ENCODE results near the gene AMELX. TPM values are rescaled to one million over a fixed set of nuclear protein-coding genes. Genes with fewer than 3 reads are reported as not detected.

Gene AMELX
- total RNA-seq, 1 donor from 2014 or later = not detected

DNA sequence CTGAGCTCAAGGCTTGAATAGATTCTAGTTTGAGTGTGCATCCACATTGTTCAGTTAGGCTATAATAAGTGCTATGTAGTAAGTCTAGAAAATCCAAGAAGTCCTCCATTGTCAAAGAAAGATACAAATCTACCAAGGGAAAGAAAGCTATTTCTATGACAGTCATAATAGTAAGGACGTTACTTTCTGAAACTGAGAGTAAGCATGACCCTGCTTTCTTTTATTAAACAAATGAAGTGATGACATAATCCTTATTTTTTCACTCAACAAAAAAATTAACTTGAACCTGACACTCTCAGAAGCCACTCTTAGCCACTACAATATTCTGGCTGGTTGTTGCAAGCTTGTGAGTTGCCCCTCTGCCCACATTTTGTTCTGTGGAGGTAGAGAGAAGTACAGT lies 33.8 kb upstream of the AMELX start:
- no peak for DNase-seq
- Histone ChIP-seq H3K27ac (replicated peaks) (no peak overlapping the region), H3K9me3 (replicated peaks) (no peaks in the 10 kb centered on the region), H3K4me1 (no peaks in the 10 kb centered on the region), H3K4me3 (no peak overlapping the region), H3K36me3 (no peaks in the 10 kb centered on the region), H3K27me3 (ENCODE audit: low read depth) (no peaks in the 10 kb centered on the region)
- intact Hi-C loops (cut with micrococcal nuclease) = no loop called here
- TF ChIP-seq, protein P1, sequence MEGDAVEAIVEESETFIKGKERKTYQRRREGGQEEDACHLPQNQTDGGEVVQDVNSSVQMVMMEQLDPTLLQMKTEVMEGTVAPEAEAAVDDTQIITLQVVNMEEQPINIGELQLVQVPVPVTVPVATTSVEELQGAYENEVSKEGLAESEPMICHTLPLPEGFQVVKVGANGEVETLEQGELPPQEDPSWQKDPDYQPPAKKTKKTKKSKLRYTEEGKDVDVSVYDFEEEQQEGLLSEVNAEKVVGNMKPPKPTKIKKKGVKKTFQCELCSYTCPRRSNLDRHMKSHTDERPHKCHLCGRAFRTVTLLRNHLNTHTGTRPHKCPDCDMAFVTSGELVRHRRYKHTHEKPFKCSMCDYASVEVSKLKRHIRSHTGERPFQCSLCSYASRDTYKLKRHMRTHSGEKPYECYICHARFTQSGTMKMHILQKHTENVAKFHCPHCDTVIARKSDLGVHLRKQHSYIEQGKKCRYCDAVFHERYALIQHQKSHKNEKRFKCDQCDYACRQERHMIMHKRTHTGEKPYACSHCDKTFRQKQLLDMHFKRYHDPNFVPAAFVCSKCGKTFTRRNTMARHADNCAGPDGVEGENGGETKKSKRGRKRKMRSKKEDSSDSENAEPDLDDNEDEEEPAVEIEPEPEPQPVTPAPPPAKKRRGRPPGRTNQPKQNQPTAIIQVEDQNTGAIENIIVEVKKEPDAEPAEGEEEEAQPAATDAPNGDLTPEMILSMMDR (IDR thresholded peaks at IDR 0.05; ENCODE audit: borderline replicate concordance) = no peak

DNA sequence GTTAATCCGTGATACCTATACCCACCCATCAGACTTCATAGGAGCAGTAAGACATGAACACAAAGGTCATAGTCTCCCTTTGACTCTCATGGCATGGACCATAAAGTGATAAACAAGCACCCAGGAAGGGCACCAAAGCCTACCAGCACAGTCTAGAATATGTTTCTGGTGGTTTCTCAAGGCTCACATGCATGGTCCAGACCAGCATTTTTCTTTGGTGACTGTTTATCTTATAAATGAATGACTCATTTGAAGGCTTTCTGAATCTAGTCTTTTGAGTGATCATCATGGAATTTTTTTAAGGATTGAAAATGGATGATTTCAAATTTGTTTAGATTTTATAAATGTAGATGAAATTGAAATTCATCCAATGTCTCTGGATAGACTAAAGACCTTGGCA lies 32.0 kb upstream of the AMELX start:
- no peak overlapping the region for H3K4me3 ChIP-seq
- H3K36me3 ChIP-seq = no peaks in the 10 kb centered on the region
- H3K9me3 ChIP-seq (replicated peaks) = no peaks in the 10 kb centered on the region
- intact Hi-C loops (cut with micrococcal nuclease) = no loop called here
- H3K27me3 ChIP-seq (ENCODE audit: low read depth) = no peaks in the 10 kb centered on the region
- TF ChIP-seq, protein P1 (IDR thresholded peaks at IDR 0.05; ENCODE audit: borderline replicate concordance) = no peak
- H3K27ac ChIP-seq (replicated peaks) = no peak overlapping the region
- no peaks in the 10 kb centered on the region for H3K4me1 ChIP-seq
- no peak for DNase-seq

DNA sequence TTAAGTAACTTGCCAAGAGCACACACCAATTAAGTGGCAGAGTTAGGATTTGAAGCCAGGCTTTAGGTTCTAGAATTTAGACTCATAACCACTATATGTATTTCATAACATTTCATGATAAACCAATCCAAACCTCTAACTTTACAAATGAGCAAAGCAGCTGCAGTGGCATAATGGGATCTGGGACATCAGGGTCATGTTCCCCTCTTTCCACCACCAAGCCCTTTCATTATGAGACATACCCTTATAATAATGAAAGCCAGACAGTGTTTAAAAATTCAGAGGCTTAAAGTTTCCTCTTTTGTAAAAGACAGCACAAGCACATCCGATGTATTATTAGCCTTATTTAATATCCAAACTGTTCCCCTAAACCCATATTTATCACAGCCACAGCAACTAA lies 28.3 kb upstream of the AMELX start:
- Histone ChIP-seq H3K36me3 (no peaks in the 10 kb centered on the region), H3K4me1 (peaks cover 7% of the 10 kb centered on the region), H3K9me3 (replicated peaks) (no peaks in the 10 kb centered on the region), H3K27me3 (ENCODE audit: low read depth) (no peaks in the 10 kb centered on the region), H3K4me3 (peak overlapping the region; percentile 44), H3K27ac (replicated peaks) (peak overlapping the region; percentile 57)
- no peak for DNase-seq
- TF ChIP-seq, protein P1 (IDR thresholded peaks at IDR 0.05; ENCODE audit: borderline replicate concordance) = no peak
- intact Hi-C loops (cut with micrococcal nuclease) = no loop called here

DNA sequence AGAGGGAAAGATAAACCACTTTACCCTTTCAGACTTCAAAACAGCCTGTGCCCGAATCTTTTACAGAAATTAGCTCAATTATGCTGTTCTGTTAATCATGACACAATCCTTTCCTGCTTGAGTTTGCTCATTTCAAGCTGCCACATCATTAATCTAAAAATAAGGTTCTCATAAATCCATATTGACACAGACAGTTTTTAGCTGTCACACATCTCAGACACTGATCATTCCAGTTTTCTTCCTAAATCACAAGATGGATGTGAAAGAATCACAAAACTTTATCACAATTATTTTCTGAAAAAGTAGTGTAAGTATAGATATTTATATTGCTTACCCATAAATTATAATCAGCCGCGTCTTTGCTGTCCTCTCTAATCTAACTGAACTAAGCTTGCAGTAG lies 27.9 kb upstream of the AMELX start:
- H3K27me3 ChIP-seq (ENCODE audit: low read depth) = no peaks in the 10 kb centered on the region
- no peak for DNase-seq
- intact Hi-C loops (cut with micrococcal nuclease) = no loop called here
- TF ChIP-seq, protein P1 (IDR thresholded peaks at IDR 0.05; ENCODE audit: borderline replicate concordance) = no peak
- peak overlapping the region; percentile 57 for H3K27ac ChIP-seq (replicated peaks)
- H3K4me3 ChIP-seq = peak overlapping the region; percentile 44
- peaks cover 7% of the 10 kb centered on the region for H3K4me1 ChIP-seq
- H3K9me3 ChIP-seq (replicated peaks) = no peaks in the 10 kb centered on the region
- H3K36me3 ChIP-seq = no peaks in the 10 kb centered on the region

DNA sequence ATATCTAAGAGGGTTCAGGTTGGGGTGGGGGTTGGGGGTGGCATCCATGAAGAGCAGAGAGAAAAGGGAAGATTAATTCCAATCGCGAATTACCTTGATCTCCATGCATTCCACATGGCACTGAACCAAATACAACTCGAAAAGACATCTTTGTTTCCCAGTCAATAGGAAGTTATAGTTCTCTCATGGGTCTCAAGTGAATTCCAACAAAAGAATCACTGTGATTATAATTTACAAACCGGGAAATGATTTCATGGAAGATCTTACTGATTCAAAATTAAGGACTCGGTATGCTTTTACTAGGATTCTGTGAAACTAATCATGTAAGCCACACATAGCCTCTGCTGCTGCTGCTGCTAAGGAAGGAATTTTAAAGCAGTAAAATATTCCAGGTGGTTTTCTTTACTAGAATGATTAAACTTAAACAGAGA lies 26.6 kb upstream of the AMELX start:
- H3K27me3 ChIP-seq (ENCODE audit: low read depth) = no peaks in the 10 kb centered on the region
- TF ChIP-seq, protein P1 (IDR thresholded peaks at IDR 0.05; ENCODE audit: borderline replicate concordance) = no peak
- peaks cover 7% of the 10 kb centered on the region for H3K4me1 ChIP-seq
- H3K4me3 ChIP-seq = peak overlapping the region; percentile 17
- peak overlapping the region; percentile 71 for H3K27ac ChIP-seq (replicated peaks)
- DNase-seq = no peak
- H3K9me3 ChIP-seq (replicated peaks) = no peaks in the 10 kb centered on the region
- intact Hi-C loops (cut with micrococcal nuclease) = no loop called here
- no peaks in the 10 kb centered on the region for H3K36me3 ChIP-seq

DNA sequence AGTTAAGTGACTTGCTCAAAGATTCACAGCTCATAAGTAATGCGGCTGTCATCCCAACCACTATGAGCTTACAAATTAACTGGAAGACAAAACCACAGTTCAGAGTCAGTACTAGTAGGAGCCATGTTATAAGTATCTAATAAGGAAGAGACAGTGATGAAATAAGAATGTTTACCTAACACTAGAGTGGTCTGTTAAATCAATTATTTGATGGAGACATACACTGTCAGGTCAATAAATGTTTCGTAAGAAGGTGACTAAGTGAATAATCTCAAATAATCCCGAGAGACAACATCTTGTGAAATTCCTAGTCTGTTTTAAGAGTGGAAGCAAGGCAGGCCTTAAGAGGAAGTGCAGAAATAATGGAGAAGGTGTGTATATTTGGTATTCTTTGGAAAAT lies 25.8 kb upstream of the AMELX start:
- Histone ChIP-seq H3K27me3 (ENCODE audit: low read depth) (no peaks in the 10 kb centered on the region), H3K9me3 (replicated peaks) (no peaks in the 10 kb centered on the region), H3K4me3 (no peak overlapping the region), H3K4me1 (peaks cover 7% of the 10 kb centered on the region), H3K36me3 (no peaks in the 10 kb centered on the region), H3K27ac (replicated peaks) (peak overlapping the region; percentile 71)
- intact Hi-C loops (cut with micrococcal nuclease) = no loop called here
- TF ChIP-seq, protein P1 (IDR thresholded peaks at IDR 0.05; ENCODE audit: borderline replicate concordance) = no peak
- DNase-seq = no peak
